Stimulated activated CD8-positive, alpha-beta memory T cell treated with anti-CD3 and anti-CD28 coated beads, Interleukin-7, amount 100 ng/mL, for 1 hour (primary cell): Measurements from ENCODE around the gene MEIOB.
A peak's percentile ranks its signal among the peaks of the same experiment; 100 is the strongest.
"Not testable (repeated sequence)": the region's sequence is repeated elsewhere in the genome, so short reads cannot be mapped to it uniquely, and the experiment has no call there.

Source experiments
- DNase-seq, 2 donors: peaks; one replicate each; pipeline ENCODE4 v3.0.0-alpha.2; 2020; ENCODE audit warnings: low read depth in 2 of 2

Gene MEIOB, protein sequence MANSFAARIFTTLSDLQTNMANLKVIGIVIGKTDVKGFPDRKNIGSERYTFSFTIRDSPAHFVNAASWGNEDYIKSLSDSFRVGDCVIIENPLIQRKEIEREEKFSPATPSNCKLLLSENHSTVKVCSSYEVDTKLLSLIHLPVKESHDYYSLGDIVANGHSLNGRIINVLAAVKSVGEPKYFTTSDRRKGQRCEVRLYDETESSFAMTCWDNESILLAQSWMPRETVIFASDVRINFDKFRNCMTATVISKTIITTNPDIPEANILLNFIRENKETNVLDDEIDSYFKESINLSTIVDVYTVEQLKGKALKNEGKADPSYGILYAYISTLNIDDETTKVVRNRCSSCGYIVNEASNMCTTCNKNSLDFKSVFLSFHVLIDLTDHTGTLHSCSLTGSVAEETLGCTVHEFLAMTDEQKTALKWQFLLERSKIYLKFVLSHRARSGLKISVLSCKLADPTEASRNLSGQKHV

DNA sequence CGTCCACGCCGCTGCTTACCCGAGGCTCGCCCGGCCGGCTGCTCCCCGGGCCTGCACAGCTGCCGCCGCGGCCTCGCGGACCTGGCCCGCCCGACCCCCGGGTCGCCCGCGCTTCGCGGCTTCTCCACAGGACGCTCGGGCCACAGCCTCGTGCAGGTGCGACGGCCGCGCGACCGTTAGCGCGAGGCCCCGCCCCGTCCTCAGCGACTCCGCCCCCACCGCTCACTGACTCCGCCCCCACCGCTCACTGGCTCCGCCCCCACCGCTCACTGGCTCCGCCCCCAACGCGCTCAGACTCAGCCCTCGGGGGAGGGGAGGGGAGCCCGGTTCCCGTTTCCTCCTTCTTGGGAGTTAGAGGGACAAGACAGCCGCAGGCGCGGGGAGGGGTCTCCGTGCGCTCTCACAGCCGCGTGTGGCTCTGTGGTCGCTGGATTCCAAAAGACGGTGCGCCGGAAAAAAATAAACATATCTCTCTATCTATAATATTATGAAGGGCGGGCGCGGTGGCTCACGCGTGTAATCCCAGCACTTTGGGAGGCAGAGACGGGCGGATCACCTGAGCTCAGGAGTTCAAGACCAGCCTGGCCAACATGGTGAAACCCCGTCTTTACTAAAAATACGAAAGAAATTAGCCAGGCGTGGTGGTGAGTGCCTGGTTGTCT, at the start of gene MEIOB:
Gene MEIOB, minus strand, starts transcription at position 191 of the 662 bp plus-strand sequence. CDS start 3,989 bp downstream, outside the sequence.
- peak in 1 of 2 donors; percentile 8 for DNase-seq

DNA sequence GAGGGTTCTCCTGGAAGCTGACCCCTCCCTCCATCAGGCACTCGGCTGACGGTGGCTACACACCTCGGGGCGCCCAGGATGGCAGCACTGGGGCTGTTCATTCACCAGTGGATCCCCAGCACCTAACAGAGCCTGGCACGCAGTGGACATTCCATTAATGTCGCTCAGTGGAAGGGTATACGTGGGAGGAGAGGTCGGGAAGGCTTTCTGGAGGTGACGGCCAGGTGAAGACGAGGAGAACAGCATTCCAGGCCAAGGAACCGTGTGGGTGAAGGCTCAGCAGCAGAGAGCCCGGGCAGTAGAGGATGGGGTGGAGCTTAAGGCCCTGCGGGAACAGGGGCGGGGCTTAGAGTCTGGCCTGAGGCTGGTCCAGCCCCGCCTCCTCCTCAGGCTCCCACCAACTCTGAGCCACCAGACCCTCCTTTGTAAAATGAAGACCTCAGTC, 48.8 kb upstream of the MEIOB start:
- no peak for DNase-seq

DNA sequence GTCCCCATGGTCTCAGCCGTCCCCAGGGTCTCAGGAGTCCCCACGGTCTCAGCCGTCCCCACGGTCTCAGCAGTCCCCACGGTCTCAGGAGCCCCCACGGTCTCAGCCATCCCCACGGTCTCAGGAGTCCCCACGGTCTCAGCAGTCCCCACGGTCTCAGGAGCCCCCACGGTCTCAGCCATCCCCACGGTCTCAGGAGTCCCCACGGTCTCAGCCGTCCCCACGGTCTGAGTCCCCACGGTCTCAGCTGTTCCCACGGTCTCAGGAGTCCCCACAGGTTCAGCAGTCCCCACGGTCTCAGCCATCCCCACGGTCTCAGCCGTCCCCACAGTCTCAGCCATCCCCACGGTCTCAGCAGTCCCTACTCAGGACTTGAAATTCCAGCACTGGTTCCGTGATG, 48.2 kb upstream of the MEIOB start:
- not testable (repeated sequence) for DNase-seq

DNA sequence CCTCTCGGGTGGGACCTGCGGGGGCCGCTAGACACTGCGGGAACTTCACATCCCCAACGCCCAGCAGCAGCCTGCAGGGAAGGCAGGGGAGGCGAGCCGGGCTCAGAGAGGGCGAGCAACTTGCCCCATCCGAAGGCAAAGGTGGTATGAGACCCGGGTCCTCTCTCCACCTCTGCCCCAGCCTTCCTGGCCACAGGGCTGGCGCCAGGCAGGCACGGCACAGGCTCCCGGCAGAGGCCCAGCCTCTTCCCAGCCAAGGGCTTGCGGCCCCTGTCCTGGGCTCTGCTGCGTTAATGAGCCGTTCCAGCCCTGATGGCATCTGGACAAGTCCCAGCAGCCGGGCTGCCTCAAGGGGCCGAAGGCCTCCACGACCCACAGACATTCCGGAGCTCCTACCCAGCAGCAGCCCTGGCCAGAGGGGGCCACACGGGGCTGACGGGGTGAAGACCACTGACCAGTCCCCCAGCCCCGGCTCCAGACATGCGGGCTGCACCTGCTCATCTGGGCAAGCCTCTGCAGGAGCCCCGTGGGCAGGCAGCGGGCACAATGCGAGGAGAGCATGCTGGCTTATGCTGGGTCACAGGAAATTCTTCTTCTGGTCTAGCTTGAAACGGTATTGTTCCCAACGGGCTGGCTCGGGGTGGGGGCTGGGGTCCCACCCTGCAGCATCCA, 47.5 kb upstream of the MEIOB start:
- DNase-seq, result no peak

DNA sequence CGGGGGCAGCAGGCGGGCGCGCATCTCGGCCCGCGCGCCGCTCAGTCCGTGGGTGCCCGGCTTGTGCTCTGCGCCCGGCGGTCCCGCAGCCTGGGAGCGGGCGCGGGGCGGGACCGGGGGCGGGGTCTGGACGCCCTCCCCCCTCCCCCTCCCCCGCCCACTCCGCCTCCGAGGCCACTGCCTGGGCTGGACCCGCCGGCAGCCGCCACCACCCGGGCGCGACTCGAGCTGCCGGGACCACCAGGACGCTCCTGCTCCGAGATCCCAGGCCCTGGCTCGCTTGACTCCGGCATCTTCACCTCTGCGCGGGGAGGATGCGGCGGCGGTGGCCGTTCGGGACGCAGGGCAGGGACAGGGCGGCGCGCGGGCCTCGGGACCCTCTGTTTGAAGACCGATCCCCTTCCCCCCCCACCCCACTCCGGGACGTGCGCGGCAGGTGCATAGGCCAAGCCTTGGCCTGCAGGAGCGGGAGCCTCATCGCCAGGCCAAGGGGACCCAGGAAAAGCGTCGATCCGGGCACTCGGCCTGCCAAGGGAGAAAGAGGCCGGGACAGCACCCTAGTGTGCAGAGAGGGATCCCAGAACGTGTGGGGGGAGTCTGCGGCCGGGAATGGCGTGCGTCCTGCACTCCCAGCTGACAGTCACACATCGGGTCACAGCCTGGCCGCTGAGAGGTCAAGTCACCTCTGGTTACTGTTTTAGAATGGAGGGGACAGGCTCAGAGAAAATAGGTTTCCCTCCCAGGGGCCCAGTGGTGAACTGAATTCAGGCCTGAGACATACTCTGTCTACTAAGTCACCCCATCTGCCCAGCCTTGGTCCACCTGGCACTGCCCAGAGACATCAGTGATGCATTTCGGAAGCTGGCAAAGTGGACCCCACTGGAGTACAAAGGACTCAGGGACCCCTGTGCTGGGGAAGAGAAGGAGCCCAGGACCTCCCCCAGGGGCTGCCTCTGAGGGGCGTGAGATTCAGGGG, 46.7 kb upstream of the MEIOB start, which contains the start of gene HS3ST6:
Gene HS3ST6, minus strand, starts transcription at position 65 of the 976 bp plus-strand sequence. CDS start 92 bp downstream, outside the sequence.
- no peak for DNase-seq

DNA sequence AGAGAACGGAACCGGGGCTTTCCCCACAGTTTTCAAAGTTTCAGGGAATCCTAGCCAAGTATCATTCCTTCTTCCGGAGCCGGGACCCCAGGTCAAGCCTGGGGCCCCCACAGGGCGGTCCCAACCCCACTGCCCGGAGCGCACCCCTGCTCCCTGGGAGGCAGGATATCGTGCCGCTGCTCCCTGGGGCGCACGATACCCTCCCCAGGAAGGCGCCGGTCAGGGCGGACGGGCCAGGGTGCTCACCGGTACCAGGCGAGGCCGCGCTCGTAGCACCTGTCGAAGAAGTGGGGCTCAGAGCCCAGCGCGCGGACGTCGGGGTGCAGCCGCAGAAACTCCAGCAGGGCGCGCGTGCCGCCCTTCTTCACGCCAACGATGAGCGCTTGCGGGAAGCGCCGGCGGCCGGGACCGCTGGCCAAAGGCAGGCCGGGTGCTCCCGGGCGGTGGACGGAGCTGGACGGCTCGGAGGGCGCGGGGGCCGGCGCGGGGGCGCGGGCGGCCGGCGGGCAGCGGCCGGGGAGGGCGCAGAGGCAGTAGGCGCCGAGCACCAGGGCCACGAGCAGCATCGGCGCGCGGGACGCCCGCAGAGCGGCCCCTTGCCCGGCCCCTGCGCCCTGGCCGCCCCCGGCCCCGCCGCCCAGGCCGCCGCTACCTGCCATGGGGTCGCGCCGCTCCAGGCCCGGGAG, 45.8 kb upstream of the MEIOB start:
- no peak for DNase-seq

DNA sequence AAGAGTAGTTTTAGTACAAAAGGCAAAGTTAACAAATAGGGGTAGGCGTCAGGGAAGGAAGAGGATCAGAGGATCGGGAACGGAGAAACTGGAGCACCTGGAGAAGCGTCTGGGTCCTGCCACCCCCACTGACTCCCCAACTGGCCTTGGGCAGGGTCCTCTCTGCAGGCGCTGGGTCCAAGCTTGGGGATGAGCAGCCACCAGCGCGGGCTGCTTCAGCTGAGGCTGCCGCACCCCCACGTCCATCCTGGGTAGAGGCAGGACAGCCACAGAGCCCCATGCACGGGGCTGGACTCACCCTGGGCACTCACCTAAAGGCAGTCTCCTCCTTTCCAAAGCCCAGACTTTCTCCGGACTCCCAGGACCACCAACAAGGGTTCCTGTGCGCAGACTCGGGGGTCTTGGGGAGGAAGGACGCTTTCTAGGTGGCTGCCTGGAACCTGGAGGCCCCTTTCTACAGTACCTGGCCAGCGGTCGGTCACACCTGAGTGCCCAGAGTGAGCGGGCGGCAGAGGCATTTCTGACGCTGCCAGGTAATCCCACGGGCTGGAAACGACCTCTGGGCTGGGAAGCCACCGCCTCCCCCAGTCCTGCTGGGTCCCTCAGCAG, 45.2 kb upstream of the MEIOB start:
- no peak for DNase-seq

DNA sequence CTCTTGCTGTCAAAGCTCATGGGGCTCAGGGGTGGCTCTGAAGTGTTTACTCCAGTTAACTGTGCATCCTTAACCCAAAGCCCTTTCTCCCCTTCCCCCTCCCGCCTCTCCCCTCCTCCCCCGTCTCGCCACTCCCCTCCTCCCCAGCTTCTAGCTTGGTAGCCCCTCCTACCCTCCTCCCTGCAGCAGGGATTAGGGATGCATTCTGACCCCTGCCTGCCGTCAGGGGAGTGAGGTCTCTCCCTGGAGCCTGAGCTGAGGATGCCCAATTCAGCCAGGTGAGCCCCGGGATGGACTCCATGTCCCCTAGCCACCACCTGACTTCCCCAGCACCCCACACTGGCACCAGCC, 44.7 kb upstream of the MEIOB start:
- DNase-seq, result no peak

DNA sequence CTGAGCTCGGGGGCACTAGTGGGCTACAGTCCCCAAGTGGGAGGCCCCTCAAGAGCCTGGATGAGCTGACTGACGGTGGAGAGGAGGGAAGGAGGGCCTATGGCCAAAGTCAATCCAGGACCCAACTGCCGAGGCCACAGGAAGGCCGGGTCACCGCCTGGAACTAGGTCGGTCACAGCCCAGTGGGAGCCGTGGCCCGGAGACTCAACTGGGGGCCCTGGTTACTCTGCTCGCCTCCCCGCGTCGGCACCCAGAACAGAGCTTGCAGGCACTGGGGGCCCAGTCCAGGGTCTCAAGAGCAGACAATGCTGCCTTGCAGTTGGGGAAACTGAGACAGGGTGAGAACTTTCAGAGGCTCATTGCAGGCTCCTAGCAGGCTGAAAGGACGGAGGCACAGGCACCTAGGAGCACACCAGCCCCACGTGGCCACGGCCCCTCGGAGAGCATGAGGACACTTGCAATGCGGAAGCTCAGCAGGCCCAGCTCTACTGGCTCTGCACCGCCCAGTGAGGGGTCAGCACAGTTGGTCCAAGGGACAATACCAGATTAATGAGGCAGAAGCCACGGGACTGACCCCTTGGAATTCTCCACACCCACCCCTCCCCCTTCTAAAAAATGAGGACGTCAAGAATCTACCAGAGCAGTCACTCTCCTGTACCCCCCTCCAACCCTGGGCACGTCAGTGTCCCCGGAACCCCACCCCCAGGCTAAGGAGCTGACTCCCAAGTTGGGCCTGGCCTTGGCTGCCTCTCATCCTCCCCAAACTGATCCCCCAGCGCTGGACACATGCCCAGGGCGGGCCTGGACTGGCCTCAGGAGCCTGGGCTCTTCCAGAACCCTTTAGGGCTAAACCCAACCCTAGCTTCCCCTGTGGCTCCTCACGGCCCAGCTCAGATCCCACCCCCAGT, 44.0 kb upstream of the MEIOB start:
- DNase-seq, result no peak

DNA sequence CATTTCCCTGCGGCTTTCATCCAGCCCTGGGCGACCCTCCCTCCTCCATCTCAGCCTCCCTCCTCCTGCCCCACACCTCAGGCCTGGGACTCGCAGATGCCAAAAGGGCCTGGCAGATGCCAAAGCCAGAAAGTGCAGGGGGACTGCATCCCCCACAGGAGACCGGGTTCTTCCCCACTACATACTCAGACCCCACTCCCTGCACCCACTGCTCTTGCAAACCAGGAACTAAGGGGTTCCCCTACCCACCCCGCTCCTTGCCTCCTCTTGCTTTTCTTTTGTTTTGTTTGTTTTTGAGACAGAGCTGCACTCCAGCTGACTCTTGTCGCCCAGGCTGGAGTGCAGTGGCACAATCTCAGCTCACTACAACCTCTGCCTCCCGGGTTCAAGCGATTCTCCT, 43.0 kb upstream of the MEIOB start:
- DNase-seq, result no peak

DNA sequence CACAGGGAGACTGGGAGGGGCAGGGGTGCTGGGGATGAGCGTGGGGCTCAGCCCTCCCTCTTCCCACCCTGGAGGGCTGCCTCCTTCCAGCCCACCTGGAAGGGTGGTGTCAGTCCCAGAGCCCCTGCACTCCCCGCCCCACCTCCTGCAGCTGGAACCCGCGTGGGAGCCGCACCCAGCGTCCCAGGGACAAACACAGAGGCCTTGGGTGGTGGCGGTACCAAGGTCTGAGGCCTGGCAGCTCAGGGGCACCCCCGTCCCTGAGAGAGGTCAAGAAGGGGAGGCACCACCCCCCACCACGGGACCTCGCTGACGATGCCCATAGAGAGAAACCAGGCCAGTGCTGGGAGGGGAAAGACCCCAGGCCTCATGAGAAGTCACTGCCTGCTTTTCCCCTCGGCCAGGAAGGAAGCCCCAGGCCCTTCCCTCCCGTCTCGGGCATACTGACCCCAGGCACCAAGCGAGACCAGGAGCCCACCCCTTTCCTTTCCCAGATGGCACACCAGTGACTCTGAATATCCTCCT, 42.2 kb upstream of the MEIOB start:
- DNase-seq, result no peak

DNA sequence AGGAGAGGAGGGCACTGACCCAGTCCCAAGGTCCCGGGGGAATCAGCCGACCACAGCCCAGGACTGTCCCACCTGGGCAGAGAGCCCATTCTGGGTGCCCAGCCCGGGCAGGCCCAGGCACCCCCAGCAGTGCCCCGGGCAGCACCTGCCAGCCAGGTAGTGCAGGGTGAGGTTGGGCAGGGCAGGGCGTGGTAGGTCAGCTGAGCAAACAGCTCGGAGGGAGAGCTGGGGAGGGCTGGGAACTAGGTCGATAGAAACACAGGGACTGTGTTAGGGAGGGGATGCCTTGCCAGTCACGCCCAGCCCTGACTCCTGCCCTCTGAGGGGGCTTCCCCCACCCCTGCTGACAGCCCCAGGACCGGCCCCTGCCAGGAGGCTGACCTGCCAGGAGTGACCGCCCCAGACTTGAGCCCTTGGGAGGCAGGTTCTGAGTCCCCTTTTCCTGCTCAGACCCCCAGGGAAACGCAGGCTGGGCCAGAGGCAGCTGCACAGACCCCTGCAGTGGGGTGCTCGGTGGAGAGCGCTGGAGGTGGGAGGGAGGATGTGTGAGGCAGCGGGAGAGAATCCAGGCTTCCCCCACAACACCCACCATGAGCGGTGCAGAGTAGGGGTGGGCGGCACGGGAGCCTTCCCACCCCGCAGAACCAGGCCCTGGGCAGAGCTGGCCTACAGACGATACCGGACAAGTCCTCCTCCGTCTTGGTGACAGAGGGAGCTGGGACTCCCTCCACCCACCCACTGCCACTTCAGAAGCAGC, 41.5 kb upstream of the MEIOB start:
- DNase-seq, result no peak

DNA sequence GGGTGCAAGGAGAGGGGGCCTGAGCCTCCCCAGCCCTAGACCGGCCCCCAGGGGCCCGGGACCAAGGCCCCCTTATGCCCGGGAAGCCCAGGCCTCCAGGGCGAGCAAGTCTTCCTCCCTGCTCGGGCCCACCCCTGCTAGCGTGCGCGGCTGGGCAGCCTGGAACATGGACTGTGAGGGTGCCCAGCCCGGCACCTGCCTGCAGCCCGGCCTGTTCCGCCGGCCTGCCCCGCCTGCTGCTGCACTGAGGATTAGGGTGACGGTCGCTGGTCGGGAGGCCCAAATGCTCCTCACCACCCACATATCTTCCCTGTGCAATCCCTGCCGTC, 40.2 kb upstream of the MEIOB start:
- DNase-seq, result no peak

DNA sequence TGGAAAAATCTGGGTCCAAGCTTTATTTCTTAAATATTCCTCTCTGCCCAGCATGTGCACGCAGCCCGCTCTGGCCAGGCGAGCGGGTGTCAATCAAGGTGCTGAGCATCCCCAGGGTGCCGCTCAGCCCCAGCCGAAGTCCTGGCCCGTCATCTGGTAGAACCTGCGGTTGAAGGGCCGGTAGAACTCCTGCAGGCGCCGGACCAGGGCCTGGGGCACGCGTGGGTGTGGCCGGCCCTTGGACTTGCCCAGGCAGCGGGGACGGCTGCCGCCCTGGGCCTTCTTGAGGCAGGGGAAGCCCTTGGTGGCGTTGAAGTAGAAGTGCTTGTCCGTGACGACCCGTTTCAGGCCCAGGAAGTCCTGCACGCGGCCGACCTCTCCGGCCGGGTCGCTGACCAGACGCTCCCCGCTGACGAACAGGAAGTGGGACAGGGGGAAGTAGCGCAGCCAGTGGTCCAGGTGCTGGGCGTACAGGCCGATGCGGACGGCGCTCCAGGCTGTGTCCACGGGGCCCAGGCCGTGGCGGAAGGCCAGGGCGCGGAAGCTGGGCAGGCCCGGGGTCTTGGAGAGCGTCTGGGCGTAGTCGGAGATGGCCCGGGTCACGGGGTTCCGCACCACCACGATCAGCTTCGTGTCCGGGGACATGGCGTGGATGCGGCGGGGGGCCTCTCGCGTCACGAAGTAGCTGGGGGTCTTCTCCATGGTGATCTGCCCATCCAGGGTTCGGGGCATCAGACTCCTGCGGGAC, 39.7 kb upstream of the MEIOB start:
- no peak for DNase-seq

DNA sequence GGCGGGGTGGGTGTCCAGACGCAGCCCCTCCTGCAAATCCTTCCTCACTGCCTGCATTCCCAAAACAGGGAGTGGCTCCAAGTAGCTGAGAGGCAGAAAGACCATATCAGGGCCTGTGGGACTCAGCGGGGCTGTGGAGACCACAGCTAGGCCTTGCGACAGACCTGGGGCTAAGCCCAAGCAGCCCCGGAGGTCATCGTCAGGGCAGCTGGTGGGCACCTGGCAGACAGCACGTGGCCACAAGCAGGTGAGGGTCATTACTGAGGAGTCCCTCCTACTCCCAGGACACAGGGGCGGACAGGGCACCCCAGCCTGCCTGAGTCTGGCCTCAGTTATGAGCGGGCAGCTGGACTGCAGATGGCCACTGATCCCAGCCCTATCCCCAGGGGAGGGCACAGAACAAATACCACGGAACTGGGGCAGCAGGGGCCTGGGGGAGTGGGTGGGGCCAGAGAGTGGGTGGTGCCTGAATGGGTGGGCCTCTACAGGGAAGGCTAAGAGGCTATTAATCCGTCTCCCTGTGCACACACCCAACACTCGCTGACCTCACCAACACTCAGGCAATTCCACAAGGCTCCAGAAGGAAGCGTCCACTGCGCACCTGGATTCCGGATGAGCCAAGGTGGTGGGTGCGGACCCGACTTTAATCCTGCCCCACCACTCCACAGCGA, 37.7 kb upstream of the MEIOB start:
- DNase-seq, result no peak

DNA sequence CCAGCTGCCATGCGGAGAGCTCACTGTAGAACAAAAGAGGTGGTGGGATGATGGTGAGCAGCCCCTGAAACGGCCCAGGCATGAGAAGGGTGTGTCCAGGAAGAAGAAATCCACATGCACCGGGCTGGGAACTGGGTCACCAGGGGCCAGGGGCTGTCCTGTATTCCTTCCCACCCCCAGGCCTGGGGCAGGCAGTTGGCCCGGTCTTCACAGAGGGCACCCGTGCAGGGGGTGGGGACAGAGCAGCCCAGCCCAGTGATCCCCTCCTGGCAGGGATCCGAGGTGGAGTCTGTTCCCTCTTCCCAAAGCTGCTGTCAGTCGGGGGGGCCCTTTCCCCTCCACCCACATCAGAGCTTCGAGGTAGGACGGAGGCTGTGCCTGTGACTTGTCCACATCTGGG, 37.0 kb upstream of the MEIOB start:
- no peak for DNase-seq

DNA sequence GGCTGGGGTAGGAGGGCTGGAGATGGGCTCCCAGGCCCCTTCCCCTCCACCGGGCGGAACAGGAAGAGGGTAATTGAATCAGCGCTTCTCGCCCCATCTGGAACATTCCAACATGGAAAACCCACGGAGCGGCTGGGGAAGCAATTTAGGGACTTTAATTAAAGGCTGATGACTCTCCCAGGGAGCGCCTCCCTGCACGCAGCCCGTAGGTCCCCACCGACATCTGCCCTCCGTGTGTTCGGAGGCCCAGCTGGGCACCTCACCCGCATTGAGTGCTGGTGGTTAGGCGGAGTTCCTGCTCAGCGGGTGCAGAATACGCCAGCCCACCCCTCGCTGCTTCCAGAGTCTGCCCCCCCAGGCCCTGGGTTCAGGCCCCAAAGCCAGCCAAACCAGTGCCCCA, 36.2 kb upstream of the MEIOB start:
- no peak for DNase-seq
